ENCODE results near the gene MRPS18B. TPM values are rescaled to one million over a fixed set of nuclear protein-coding genes. Genes with fewer than 3 reads are reported as not detected.
A peak's percentile ranks its signal among the peaks of the same experiment; 100 is the strongest.

The MRPS18B gene
- total and polyA plus RNA-seq, 2 of the 13 experiments (the other 11 are each of a cell fraction or from before 2014, with no cell fraction given), result 125 to 131 TPM

DNA sequence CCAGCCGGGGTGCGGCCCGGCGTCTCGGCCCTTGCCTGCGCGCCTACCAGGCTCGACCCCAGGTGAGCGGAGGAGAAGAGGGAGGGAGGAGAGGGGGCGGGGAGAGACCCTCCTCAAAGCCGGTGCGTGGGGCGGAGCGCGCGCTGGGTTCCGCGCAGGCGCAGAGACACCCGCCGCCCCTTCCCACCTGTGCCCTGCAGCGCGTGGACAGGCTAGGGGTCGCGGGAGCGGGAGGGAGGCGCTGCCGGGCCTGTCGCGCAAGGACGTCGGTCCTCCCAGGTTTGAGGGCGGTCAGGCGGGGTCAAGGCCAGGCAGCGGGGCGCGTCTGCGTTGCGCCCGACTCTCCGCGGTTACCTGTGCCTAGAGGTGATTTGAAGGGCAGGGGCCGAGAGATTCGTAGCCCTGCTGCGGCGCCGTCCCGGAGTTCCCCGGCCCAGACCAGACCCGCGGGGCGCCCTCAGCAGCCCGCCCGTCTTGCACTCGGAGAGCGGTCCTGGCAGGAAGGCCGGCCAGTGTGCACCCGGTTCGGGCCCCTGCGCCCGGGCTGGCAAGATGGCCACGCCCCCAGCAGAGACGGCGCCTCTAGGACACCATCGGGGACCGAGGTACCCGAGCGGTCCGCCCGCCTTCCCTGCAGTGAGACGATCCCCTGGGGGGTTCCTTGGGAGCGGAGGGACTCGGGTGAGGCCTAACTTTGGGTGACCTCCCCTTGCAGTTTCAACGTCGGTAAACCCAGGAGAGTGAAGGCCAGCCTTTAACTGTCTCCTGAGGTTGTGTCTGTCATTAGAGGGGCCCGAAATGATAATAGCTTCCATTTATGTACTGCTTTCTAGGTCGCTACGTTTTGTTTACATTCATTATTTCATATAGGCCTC lies 29.8 kb downstream of the MRPS18B start (continued):
- TF ChIP-seq, protein P1, sequence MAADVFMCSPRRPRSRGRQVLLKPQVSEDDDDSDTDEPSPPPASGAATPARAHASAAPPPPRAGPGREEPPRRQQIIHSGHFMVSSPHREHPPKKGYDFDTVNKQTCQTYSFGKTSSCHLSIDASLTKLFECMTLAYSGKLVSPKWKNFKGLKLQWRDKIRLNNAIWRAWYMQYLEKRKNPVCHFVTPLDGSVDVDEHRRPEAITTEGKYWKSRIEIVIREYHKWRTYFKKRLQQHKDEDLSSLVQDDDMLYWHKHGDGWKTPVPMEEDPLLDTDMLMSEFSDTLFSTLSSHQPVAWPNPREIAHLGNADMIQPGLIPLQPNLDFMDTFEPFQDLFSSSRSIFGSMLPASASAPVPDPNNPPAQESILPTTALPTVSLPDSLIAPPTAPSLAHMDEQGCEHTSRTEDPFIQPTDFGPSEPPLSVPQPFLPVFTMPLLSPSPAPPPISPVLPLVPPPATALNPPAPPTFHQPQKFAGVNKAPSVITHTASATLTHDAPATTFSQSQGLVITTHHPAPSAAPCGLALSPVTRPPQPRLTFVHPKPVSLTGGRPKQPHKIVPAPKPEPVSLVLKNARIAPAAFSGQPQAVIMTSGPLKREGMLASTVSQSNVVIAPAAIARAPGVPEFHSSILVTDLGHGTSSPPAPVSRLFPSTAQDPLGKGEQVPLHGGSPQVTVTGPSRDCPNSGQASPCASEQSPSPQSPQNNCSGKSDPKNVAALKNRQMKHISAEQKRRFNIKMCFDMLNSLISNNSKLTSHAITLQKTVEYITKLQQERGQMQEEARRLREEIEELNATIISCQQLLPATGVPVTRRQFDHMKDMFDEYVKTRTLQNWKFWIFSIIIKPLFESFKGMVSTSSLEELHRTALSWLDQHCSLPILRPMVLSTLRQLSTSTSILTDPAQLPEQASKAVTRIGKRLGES (CRISPR knock-in tag; IDR thresholded peaks at IDR 0.05; ENCODE audit: borderline replicate concordance), result peak; percentile 86
- TF ChIP-seq AHDC1 (CRISPR knock-in tag; IDR thresholded peaks at IDR 0.05; ENCODE audit: borderline replicate concordance) (peak; percentile 31; the same call in 1 of the 2 replicates), PHB2 (IDR thresholded peaks at IDR 0.05; ENCODE audit: partially characterized antibody) (no peak), FOXA3 (CRISPR knock-in tag; IDR thresholded peaks at IDR 0.05) (peak; percentile 33; the same call in 1 of the 2 replicates), SMAD9 (CRISPR knock-in tag; IDR thresholded peaks at IDR 0.05) (peak; percentile 97), ZSCAN29 (CRISPR knock-in tag; conservative IDR thresholded peaks at IDR 0.05) (no peak; the same call in 1 of the 2 replicates), KLF11 (CRISPR knock-in tag; IDR thresholded peaks at IDR 0.05) (no peak), ZNF563 (CRISPR knock-in tag; IDR thresholded peaks at IDR 0.05) (peak; percentile 90), ZNF513 (CRISPR knock-in tag; conservative IDR thresholded peaks at IDR 0.05) (no peak; the same call in 1 of the 2 replicates), ZNF562 (CRISPR knock-in tag; IDR thresholded peaks at IDR 0.05; ENCODE audit: borderline replicate concordance) (no peak), IRF1 (CRISPR knock-in tag; IDR thresholded peaks at IDR 0.05; ENCODE audit: low read depth) (0 out of 2 replicates have a peak, but pooled peaks have one; percentile 70), TBX3 (IDR thresholded peaks at IDR 0.05; ENCODE audit: borderline replicate concordance) (no peak; the same call in 1 of the 2 replicates)
- TF ChIP-seq, protein P2, sequence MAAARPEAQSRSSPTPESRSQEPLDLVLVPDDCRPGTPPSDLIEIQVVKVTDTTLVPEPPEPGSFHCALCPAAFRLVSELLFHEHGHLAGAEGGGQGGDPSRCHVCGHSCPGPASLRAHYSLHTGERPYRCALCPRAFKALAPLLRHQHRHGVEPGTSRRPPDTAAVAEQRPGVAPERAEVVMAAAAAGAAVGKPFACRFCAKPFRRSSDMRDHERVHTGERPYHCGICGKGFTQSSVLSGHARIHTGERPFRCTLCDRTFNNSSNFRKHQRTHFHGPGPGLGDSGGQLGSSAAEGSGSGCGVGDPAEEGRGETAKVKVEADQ (CRISPR knock-in tag; IDR thresholded peaks at IDR 0.05; ENCODE audit: borderline replicate concordance), result peak; percentile 95; the same call in 1 of the 2 replicates
- TF ChIP-seq, protein P3, sequence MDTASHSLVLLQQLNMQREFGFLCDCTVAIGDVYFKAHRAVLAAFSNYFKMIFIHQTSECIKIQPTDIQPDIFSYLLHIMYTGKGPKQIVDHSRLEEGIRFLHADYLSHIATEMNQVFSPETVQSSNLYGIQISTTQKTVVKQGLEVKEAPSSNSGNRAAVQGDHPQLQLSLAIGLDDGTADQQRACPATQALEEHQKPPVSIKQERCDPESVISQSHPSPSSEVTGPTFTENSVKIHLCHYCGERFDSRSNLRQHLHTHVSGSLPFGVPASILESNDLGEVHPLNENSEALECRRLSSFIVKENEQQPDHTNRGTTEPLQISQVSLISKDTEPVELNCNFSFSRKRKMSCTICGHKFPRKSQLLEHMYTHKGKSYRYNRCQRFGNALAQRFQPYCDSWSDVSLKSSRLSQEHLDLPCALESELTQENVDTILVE (CRISPR knock-in tag; IDR thresholded peaks at IDR 0.05), result 0 out of 2 replicates have a peak, but pooled peaks have one; percentile 48

Data from HepG2 (cell line).